Colonic mucosa (tissue), 4 donors: ENCODE data around the gene KCNJ6. TPM values are rescaled to one million over a fixed set of nuclear protein-coding genes. Genes with fewer than 3 reads are reported as not detected.

Experiments used
- DNase-seq: peaks from one replicate; pipeline ENCODE4 v3.0.0-alpha.2; 2020
- H3K27ac ChIP-seq: fragments of 200-600 bp; one replicate; pipeline ENCODE4 v1.8.0; 2021
- H3K27me3 ChIP-seq: fragments of 200-600 bp; one replicate; pipeline ENCODE4 v1.8.0; 2021
- H3K36me3 ChIP-seq: fragments of 200-600 bp; one replicate; pipeline ENCODE4 v1.8.0; 2021
- H3K4me1 ChIP-seq: fragments of 200-600 bp; one replicate; pipeline ENCODE4 v1.8.0; 2021; ENCODE audit warnings: mild to moderate bottlenecking
- H3K4me3 ChIP-seq: fragments of 200-600 bp; one replicate; pipeline ENCODE4 v1.8.0; 2021
- H3K9ac ChIP-seq, 2 donors: one replicate each; pipeline ENCODE4 v1.7.0; 2013; ENCODE audit warnings: control low read depth in 2 of 2, low read depth in 2 of 2, low read length in 2 of 2
- H3K9me3 ChIP-seq: fragments of 200-600 bp; one replicate; pipeline ENCODE4 v1.8.0; 2021
- CTCF ChIP-seq: fragments of 200-600 bp; IDR thresholded peaks from one replicate; pipeline ENCODE4 v1.8.0; 2022; ENCODE audit warnings: antibody characterized with exemption, mild to moderate bottlenecking
- intact Hi-C: fragments of 100-400 bp; cut with DNase I; formaldehyde crosslinking; loops from one replicate; pipeline ENCODE4 v1.14.1; 2022
- total RNA-seq, 2 donors: library from RNA; stranded (reverse); fragmentation: NEBNext Ultra II Directional in 1 of 2; extraction: Animal tissue kit (Norgen Biotek cat#: 25700) in 1 of 2; gene quantifications; one replicate each; pipeline ENCODE4 v1.2.1, GENCODE V29; 2021
- donor health status: healthy.
- donor health status: DM: no; HTN: no; CAD: no.
- donor health status: DM: no; HTN: no; CAD: no.

The KCNJ6 gene
- total RNA-seq, 2 donors from 2014 or later, result 0.05 to 0.21 TPM

GRCh38 chr21:37873655-37874054 lies 42.6 kb downstream of the KCNJ6 start:
- intact Hi-C loops, result loop anchor here (10.0 kb wide), 1 partner anchor 109 kb away; no protein-coding TSS in a partner anchor
- DNase-seq, result no peak

GRCh38 chr21:37871121-37871862 lies 45.0 kb downstream of the KCNJ6 start:
- no peak for DNase-seq
- H3K27ac ChIP-seq, result no peak overlapping the region
- no peak overlapping the region for H3K9ac ChIP-seq
- intact Hi-C loops, result loop anchor here (10.0 kb wide), 1 partner anchor 106 kb away; no protein-coding TSS in a partner anchor
- H3K4me1 ChIP-seq, result no peaks in the 10 kb centered on the region
- no peaks in the 10 kb centered on the region for H3K9me3 ChIP-seq
- TF ChIP-seq CTCF, result no peak
- no peaks in the 10 kb centered on the region for H3K27me3 ChIP-seq
- no peak overlapping the region for H3K4me3 ChIP-seq
- no peaks in the 10 kb centered on the region for H3K36me3 ChIP-seq

More at GRCh38 chr21:37873655-37874054, 42.6 kb downstream of the KCNJ6 start:
- H3K4me3 ChIP-seq, result no peak overlapping the region
- H3K27ac ChIP-seq, result no peak overlapping the region
- H3K27me3 ChIP-seq, result no peaks in the 10 kb centered on the region
- H3K9ac ChIP-seq, result no peak overlapping the region
- TF ChIP-seq CTCF, result no peak
- no peaks in the 10 kb centered on the region for H3K36me3 ChIP-seq
- H3K4me1 ChIP-seq, result no peaks in the 10 kb centered on the region
- no peaks in the 10 kb centered on the region for H3K9me3 ChIP-seq

- intact Hi-C loops, result loop anchor here (10.0 kb wide), 1 partner anchor 105 kb away; no protein-coding TSS in a partner anchor
- H3K36me3 ChIP-seq, result no peaks in the 10 kb centered on the region
These were observed 46.0 kb downstream of the KCNJ6 start for GRCh38 chr21:37870221-37870620.

GRCh38 chr21:37869661-37870060 lies 46.6 kb downstream of the KCNJ6 start:
- Histone ChIP-seq H3K4me1 (no peaks in the 10 kb centered on the region), H3K9me3 (no peaks in the 10 kb centered on the region)

More at GRCh38 chr21:37870221-37870620, 46.0 kb downstream of the KCNJ6 start:
- H3K4me3 ChIP-seq, result no peak overlapping the region
- H3K4me1 ChIP-seq, result no peaks in the 10 kb centered on the region
- H3K9ac ChIP-seq, result no peak overlapping the region
- no peaks in the 10 kb centered on the region for H3K9me3 ChIP-seq
- no peaks in the 10 kb centered on the region for H3K27me3 ChIP-seq
- DNase-seq, result no peak
- TF ChIP-seq CTCF, result no peak
- no peak overlapping the region for H3K27ac ChIP-seq

More at GRCh38 chr21:37869661-37870060, 46.6 kb downstream of the KCNJ6 start:
- no peak overlapping the region for H3K27ac ChIP-seq
- H3K9ac ChIP-seq, result no peak overlapping the region
- TF ChIP-seq CTCF, result no peak
- H3K36me3 ChIP-seq, result no peaks in the 10 kb centered on the region
- no peaks in the 10 kb centered on the region for H3K27me3 ChIP-seq
- no peak for DNase-seq
- no peak overlapping the region for H3K4me3 ChIP-seq
- intact Hi-C loops, result loop anchor here (10.0 kb wide), 1 partner anchor 105 kb away; no protein-coding TSS in a partner anchor
